Tibial artery (tissue), 4 donors: ENCODE data around the gene PIM1.
A peak's percentile ranks its signal among the peaks of the same experiment; 100 is the strongest.

Experiments used
- DNase-seq, 2 donors: peaks; one replicate each; pipeline ENCODE4 v3.0.0-alpha.2; 2019
- H3K27ac ChIP-seq, 2 donors: fragments of 200-600 bp; sonication (generic) in 1 of 2; 1 replicate in 1 of 2; 2 replicates in 1 of 2; pipeline ENCODE4 v1.5.1; 2018 to 2019; ENCODE audit warnings: mild to moderate bottlenecking in 1 of 2
- H3K27me3 ChIP-seq, 2 donors: fragments of 200-600 bp; sonication (generic) in 1 of 2; one replicate each; pipeline versions ENCODE4 v1.5.1 to v1.6.0; 2016 to 2019
- H3K36me3 ChIP-seq, 3 donors: fragments of 200-600 bp; sonication (generic) in 2 of 3; one replicate each; pipeline ENCODE4 v1.5.1; 2016 to 2019; ENCODE audit warnings: mild to moderate bottlenecking in 2 of 3
- H3K4me1 ChIP-seq, 4 donors: fragments of 200-600 bp; sonication (generic) in 2 of 4; 1 replicate in 3 of 4; 2 replicates in 1 of 4; pipeline ENCODE4 v1.5.1; 2016 to 2019
- H3K4me3 ChIP-seq, 2 donors: fragments of 200-600 bp; sonication (generic) in 1 of 2; 1 replicate in 1 of 2; 2 replicates in 1 of 2; pipeline ENCODE4 v1.5.1; 2018 to 2019; ENCODE audit warnings: mild to moderate bottlenecking in 2 of 2
- H3K9me3 ChIP-seq, 3 donors: fragments of 200-600 bp; sonication (generic) in 1 of 3; one replicate each; pipeline ENCODE4 v1.5.1; 2016 to 2019
- intact Hi-C: fragments of 100-400 bp; cut with DNase I; formaldehyde crosslinking; loops from one replicate; pipeline ENCODE4 v1.15.0; 2023; ENCODE audit warnings: low total_unique reads
- TF ChIP-seq, protein P1 (sequence below), 2 experiments: fragments of 200-600 bp in 1 of 2; fragments of 450-650 bp in 1 of 2; IDR thresholded peaks; one replicate each; pipeline ENCODE4 v1.5.1; 2017 to 2019; ENCODE audit warnings: antibody characterized with exemption in 2 of 2, mild to moderate bottlenecking in 1 of 2, moderate library complexity in 1 of 2

Gene PIM1

DNA sequence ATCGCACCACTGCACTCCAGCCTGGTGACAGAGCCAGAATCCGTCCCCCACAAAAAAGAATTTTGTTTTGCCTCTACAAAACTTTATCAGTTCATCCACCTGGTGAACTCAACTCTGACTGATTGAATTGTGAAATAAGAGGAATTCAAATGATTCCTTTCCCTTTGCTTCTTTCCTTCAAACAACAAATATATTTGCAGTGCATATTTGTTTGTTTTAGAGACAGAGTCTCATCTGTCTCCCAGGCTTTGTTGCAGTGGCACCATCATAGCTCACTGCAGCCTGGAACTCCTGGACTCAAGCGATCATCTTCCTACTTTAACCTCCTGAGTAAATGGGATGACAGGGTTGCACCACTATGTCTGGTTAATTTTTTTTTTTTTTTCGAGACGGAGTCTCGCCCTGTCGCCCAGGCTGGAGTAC, 23.2 kb upstream of the PIM1 start:
- intact Hi-C loops = no loop called here
- no peak for DNase-seq
- TF ChIP-seq, protein P1, sequence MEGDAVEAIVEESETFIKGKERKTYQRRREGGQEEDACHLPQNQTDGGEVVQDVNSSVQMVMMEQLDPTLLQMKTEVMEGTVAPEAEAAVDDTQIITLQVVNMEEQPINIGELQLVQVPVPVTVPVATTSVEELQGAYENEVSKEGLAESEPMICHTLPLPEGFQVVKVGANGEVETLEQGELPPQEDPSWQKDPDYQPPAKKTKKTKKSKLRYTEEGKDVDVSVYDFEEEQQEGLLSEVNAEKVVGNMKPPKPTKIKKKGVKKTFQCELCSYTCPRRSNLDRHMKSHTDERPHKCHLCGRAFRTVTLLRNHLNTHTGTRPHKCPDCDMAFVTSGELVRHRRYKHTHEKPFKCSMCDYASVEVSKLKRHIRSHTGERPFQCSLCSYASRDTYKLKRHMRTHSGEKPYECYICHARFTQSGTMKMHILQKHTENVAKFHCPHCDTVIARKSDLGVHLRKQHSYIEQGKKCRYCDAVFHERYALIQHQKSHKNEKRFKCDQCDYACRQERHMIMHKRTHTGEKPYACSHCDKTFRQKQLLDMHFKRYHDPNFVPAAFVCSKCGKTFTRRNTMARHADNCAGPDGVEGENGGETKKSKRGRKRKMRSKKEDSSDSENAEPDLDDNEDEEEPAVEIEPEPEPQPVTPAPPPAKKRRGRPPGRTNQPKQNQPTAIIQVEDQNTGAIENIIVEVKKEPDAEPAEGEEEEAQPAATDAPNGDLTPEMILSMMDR (IDR thresholded peaks at IDR 0.05) = no peak
- no peaks in the 10 kb centered on the region for H3K36me3 ChIP-seq
- H3K9me3 ChIP-seq = no peaks in the 10 kb centered on the region
- no peak overlapping the region for H3K27ac ChIP-seq
- no peaks in the 10 kb centered on the region for H3K27me3 ChIP-seq
- peaks cover 0 to 37% (median 4%) of the 10 kb centered on the region in 4 donors for H3K4me1 ChIP-seq
- no peak overlapping the region for H3K4me3 ChIP-seq

DNA sequence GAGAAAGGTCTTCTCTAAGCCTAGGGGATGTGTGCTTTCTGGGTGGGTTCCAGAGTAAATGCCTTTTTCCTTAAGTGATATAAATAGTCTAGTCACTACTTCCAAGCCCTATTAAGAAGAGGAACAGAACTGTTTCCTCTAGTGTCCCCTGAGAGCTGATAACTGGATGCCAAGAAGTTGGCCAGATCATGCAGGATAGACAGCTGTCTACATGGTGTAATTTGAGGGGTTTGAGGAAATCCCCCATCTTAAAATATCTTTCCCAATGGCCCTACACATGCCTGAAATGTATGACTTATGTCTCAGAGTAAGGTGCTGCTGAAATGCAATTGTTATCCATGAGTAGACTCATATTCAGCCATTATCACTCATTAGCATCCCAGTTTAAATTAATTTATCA, 20.2 kb upstream of the PIM1 start:
- Histone ChIP-seq H3K9me3 (no peaks in the 10 kb centered on the region), H3K27me3 (no peaks in the 10 kb centered on the region), H3K4me1 (peaks cover 0 to 18% (median 4%) of the 10 kb centered on the region in 4 donors), H3K27ac (peak overlapping the region; percentile 11 to 49), H3K4me3 (no peak overlapping the region), H3K36me3 (no peaks in the 10 kb centered on the region)
- intact Hi-C loops = no loop called here
- TF ChIP-seq, protein P1 (IDR thresholded peaks at IDR 0.05) = no peak
- DNase-seq = no peak

DNA sequence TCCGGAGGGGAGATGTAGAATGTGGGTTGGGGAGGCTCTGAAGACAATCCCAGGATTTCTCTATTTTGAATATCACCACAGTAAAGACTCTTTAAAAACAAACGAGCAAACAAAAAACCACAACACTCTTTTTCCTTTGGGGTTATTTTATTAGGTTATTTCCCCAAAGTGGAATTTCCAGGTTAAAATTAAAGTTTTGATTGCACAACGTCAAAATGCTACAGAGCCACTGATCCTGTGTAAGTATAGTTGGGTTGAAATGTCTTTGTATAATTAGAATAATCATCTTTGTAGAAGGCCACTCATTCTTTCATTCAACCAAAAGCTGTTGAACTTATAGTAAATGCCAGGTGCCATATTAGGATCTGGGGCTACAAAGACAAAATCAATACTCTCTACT, 19.6 kb upstream of the PIM1 start:
- TF ChIP-seq, protein P1 (IDR thresholded peaks at IDR 0.05) = no peak
- Histone ChIP-seq H3K4me1 (peaks cover 0 to 14% (median 4%) of the 10 kb centered on the region in 4 donors), H3K27me3 (no peaks in the 10 kb centered on the region), H3K9me3 (no peaks in the 10 kb centered on the region), H3K27ac (no peak overlapping the region), H3K36me3 (no peaks in the 10 kb centered on the region), H3K4me3 (no peak overlapping the region)
- DNase-seq = no peak
- intact Hi-C loops = no loop called here

DNA sequence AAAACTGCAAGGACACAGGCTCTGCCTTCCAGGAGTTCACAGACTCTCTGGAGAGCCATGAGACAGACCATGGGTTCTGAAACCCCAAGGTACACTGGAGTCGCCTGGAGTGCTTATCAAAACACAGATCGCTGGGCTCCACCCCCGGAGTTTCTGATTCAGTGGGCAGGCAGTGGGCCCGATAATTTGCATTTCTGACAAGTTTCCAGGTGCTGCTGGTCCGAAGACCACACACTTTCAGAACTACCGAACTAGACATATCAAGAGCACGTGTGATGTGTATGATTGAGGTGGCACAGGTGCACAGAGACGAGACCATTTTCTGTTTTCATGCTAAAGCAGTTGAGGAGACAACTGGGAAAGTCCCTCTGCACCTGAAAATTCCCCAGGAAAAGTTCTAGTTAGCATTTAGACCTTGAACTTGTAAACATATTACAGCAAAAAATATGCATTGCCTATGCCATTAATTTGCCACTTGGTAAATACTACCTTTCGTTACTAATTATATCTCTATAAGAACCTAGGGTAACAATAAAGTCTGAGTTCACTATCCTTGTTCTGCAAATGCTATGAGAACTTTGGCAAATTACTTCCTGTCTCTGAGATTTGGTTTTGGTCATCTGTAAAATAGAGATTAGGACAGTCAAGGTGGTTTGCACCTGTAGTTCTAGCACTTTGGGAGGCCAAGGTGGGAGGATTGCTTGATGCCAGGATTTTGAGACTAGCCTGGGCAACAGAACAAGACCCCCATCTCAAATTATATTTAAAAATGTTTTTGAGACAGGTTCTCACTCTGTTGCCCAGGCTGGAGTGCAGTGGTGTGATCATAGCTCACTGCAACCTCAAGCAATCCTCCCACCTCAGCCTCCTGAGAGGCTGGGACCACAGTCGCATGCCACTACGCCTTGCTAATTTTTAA, 14.3 kb upstream of the PIM1 start:
- H3K27ac ChIP-seq = no peak overlapping the region
- DNase-seq = no peak
- intact Hi-C loops = no loop called here
- H3K4me1 ChIP-seq = peaks cover 0 to 6% (median 0%) of the 10 kb centered on the region in 4 donors
- TF ChIP-seq, protein P1 (IDR thresholded peaks at IDR 0.05) = no peak
- no peaks in the 10 kb centered on the region for H3K9me3 ChIP-seq
- no peaks in the 10 kb centered on the region for H3K36me3 ChIP-seq
- H3K27me3 ChIP-seq = no peaks in the 10 kb centered on the region
- H3K4me3 ChIP-seq = no peak overlapping the region

DNA sequence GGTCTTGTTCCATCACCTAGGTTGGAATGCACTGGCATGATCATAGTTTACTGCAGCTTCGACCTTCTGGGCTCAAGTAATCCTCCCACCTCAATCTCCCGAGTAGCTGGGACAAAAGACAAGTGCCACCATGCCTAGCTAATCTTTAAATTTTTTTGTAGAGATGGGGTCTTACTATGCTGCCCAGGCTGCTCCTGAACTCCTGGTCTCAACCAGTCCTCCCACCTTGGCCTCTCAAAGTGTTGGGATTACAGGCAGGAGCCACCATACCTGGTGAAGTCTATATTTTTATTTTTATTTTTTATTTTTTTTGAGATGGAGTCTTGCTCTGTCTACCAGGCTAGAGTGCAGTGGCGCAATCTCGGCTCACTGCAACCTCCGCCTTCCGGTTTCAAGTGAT, 11.4 kb upstream of the PIM1 start:
- H3K36me3 ChIP-seq = no peaks in the 10 kb centered on the region
- no peak overlapping the region for H3K4me3 ChIP-seq
- no peak overlapping the region for H3K27ac ChIP-seq
- TF ChIP-seq, protein P1 (IDR thresholded peaks at IDR 0.05) = no peak
- H3K27me3 ChIP-seq = no peaks in the 10 kb centered on the region
- no peak for DNase-seq
- intact Hi-C loops = no loop called here
- peaks cover 0 to 16% (median 0%) of the 10 kb centered on the region in 4 donors for H3K4me1 ChIP-seq
- no peaks in the 10 kb centered on the region for H3K9me3 ChIP-seq
